ENCODE data around the gene CA4. TPM values are rescaled to one million over a fixed set of nuclear protein-coding genes. Genes with fewer than 3 reads are reported as not detected.

Gene CA4
- total RNA-seq, 1 experiment from 2014 or later = not detected

DNA sequence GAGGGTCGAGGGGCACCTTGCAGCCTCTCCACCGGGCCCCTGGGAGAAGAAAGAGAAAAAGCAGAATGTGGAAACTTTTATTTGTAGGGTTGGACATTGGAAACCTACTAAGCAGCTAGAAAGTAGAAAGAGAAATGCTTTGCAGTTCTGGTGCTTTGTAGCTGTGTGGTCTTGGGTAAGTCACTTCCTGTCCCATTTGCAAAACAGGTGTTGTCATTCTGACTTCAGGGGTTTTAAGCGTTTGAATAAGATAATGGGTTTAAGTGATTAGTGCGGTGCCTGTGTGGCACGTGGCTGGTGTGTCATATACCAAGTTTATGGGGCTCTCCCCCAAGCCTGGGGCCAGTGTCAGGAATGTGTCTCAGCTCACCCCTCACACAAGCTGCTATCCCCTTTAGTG lies 1.6 kb downstream of the CA4 start:
- in situ Hi-C loops (cut with HindIII; ENCODE audit: low sequenced_read_pairs) = no loop called here
- no peak for DNase-seq (ENCODE audit: low spot score)

DNA sequence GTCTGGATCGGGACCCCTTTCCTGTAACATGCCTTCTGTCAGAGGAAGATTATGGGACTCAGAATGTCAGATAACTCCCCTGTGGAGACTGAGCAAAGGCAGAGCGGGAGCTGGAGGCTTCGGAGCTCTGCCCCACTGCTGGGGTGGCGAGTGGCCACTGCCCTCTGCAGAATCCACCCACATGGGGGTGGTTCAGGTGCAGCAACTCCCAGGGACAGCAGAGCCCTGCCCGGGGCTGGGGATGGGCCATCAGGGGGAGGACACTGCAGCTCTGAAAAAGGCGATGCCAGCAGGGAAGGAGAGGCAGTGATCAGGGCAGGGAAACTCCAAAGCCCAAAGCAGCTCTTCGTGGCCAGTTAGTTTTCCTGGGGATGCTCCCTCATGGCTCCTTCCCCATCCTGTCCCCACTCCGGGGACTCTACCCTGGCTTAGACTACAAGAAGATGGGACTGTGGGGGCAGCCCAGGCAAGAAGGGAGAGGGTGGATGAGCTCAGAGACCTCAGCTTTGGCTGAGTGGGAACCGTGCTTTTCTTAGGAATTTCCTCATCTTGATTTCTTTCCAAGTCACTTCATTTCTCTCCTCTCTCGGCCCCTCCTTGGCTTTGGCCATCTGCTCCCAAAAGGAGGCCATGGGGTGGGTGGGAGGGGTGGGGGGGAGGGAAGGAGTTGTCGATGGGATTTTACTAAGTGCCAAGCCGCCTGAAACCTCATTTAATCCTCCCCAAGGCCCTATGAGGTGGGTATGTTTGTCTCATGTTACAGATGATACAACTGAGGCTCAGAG lies 4.0 kb downstream of the CA4 start:
- in situ Hi-C loops (cut with HindIII; ENCODE audit: low sequenced_read_pairs) = no loop called here
- DNase-seq (ENCODE audit: low spot score) = peak; percentile 72

DNA sequence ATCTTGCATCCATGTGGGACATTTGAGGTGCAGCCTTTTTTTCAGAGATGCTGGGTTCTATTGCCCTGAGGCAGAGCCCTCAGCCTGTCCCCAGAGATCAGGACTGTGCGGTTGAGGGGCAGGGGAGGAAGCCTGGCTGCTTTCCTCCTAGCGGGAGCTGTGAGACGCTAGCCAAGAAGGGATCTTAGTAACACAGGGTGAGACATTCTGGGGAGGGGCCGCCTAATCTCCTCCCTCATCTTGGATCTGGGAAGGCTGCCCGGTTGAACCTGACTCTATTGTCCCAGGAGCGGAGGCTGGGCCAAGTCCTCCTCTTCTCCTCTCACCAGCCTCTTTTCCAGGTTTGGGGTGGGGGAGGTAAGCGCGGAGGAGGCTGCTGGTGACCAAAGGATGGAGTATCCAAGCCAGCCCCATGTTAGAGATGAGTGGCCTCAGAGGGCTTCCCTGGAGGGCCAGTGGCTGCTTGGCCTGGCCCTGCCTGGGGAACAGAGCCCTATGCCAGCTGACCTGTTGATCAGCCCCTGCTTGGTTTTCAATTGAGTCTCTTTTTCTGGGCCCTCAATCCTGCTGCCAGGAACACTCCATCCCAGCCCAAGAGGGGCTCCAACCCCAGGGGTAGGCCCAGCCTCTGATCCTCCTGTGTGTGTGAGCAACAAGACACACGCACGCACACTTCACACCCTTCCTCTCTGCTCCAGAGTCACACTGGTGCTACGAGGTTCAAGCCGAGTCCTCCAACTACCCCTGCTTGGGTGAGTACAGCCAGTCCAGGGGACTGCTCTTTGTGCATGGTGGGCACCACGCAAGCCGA lies 5.0 kb downstream of the CA4 start:
- DNase-seq (ENCODE audit: low spot score) = peak; percentile 80
- in situ Hi-C loops (cut with HindIII; ENCODE audit: low sequenced_read_pairs) = no loop called here

DNA sequence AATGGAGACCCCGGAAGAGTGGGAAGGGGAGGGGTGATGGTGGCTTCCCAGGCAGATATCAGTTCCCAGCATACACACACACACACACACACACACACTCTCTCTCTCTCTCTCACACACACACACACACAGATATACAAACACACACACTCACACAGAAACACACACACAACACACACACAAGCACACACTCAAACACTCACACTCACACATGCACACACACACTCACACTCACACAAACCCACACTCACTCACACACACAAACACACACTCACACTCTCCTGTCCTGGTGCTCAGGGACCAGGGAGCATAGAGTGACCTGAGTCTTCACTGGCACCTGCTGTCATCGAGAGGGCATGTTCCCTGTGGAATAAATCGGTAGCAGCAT lies 5.6 kb downstream of the CA4 start:
- no peak for DNase-seq (ENCODE audit: low spot score)
- in situ Hi-C loops (cut with HindIII; ENCODE audit: low sequenced_read_pairs) = no loop called here

DNA sequence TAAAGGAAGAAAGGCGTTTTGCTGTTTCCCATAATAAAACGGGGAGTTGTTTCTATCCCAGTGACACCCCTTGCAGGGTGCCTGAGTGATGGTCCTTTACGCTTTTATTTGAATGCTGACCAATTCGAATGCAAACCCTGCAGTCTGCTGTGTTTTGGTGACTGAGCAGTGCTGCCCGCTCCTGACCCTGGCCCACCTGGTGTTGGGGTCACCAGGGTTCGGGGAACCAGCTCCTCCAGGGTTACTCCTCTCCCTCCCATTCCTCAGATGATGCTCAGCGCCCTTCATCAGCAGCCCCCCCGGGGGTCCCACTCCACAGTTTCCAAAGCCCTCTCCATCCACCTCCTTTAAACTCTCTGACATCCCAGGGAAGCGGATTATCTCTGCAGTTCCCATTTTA lies 6.0 kb downstream of the CA4 start:
- in situ Hi-C loops (cut with HindIII; ENCODE audit: low sequenced_read_pairs) = no loop called here
- no peak for DNase-seq (ENCODE audit: low spot score)

DNA sequence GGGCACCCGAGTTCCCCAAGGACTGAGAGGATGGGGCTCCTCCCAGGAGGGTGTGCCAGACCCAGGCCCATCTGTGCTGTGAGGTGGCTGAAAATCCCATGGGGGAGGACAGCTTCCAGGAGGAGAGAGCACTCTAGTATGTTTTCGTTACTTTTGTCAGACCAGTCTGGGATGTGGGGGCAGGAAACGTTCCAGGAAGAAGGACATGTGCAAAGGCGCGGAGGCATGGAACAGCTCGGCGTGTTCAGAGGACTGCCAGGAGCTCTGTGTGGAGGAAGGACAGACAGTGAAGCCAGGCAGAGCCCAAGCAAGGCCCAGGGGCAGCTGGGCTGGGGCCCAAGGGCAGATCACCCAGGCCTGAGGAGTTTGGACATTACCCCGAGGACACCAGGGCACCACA lies 7.0 kb downstream of the CA4 start:
- in situ Hi-C loops (cut with HindIII; ENCODE audit: low sequenced_read_pairs) = no loop called here
- DNase-seq (ENCODE audit: low spot score) = no peak

DNA sequence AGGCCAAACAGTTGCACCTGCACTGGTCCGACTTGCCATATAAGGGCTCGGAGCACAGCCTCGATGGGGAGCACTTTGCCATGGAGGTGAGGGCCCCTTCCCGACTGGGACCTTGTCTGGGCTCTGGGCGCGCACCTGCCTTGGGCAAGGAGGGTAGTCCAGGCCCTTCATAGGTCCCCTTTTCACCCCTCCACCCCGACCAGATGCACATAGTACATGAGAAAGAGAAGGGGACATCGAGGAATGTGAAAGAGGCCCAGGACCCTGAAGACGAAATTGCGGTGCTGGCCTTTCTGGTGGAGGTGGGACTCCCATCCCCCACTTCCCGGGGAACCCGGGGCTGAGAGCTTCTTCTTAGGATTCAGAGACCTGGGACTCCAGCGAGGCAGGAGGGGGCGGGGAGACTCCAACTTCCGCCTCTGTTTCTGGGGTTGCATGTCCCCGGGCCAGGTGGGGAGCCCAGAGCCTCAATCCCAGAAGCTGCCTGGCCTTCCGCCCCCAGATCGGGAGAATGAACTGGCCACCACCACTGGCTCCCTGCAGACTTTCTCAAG lies 7.8 kb downstream of the CA4 start:
- DNase-seq (ENCODE audit: low spot score) = no peak

DNA sequence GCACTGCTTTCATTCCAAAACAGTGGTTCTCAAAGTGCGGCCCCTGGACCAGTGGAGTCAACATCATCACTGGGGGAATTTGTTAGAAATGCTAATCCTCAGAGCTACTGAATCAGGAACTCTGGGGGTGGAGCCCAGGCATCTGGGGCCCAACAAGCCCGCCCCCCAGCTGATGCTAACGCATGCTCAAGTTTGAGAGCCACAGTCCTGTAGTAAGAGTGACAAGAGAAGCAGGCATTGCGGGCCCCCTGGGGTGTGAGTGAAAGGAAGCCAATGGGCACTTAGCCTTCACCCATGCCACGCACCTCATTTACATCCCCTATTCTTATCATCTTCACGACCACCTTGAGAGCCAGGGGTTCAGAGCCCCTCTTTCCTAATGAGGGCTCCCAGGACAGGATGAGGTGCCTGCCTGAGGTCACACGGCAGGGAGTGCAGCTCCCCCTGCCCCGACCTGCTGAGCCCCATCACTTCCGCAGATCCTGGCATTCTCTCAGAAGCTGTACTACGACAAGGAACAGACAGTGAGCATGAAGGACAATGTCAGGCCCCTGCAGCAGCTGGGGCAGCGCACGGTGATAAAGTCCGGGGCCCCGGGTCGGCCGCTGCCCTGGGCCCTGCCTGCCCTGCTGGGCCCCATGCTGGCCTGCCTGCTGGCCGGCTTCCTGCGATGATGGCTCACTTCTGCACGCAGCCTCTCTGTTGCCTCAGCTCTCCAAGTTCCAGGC lies 9.1 kb downstream of the CA4 start:
- DNase-seq (ENCODE audit: low spot score) = no peak
- in situ Hi-C loops (cut with HindIII; ENCODE audit: low sequenced_read_pairs) = no loop called here

More for the DNA sequence above, 7.8 kb downstream of the CA4 start:
- in situ Hi-C loops (cut with HindIII; ENCODE audit: low sequenced_read_pairs) = no loop called here

DNA sequence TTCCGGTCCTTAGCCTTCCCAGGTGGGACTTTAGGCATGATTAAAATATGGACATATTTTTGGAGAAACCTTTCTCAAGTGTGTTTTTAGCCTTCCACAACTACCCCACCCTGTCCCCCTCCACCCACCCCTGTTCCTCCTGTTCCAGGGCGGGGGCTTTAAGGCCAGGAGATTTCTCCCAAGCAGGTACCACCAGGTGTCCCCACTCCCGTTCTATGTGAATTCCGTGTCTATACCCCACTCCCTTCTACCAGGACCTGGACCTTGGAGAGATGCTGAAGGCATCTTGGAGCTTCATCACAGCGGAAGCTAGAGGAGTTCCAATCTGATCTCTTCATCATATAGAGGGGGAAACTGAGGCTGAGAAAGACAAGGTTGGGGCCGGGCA lies 9.7 kb downstream of the CA4 start:
- in situ Hi-C loops (cut with HindIII; ENCODE audit: low sequenced_read_pairs) = no loop called here
- no peak for DNase-seq (ENCODE audit: low spot score)

DNA sequence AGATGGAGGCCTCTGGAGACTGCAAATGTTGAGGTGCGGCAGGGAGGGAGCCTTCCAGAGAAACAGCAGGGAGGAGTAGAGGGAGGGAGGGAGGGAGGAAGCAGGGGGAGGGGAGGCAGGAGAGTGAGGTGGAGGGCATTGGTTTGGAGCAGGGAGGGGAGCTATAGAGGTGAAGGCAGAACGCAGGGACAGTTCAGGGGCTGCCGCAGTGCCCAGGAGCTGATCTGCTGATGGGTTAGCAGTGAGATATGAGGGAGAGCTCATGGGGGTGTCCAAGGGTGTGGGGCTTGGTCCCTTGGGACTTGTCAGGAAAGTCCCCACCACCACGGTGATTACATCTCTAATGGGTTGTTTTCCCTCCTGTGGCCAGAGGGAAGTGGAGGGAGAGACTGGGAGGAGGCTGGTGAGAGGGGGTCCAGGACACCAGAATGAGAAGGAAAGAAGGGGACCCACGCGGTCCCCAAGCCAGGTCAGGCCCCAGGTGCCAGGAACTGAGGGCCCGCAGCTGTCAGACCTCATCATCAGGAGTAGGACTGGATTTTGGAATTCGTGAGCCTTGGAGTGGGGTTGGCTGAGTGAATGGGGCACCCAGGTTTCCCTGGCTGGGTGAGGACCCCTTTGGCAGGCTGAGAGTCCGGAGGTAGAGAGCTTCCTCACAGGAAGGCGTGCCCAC lies 11.2 kb downstream of the CA4 start:
- in situ Hi-C loops (cut with HindIII; ENCODE audit: low sequenced_read_pairs) = no loop called here
- DNase-seq (ENCODE audit: low spot score) = no peak

DNA sequence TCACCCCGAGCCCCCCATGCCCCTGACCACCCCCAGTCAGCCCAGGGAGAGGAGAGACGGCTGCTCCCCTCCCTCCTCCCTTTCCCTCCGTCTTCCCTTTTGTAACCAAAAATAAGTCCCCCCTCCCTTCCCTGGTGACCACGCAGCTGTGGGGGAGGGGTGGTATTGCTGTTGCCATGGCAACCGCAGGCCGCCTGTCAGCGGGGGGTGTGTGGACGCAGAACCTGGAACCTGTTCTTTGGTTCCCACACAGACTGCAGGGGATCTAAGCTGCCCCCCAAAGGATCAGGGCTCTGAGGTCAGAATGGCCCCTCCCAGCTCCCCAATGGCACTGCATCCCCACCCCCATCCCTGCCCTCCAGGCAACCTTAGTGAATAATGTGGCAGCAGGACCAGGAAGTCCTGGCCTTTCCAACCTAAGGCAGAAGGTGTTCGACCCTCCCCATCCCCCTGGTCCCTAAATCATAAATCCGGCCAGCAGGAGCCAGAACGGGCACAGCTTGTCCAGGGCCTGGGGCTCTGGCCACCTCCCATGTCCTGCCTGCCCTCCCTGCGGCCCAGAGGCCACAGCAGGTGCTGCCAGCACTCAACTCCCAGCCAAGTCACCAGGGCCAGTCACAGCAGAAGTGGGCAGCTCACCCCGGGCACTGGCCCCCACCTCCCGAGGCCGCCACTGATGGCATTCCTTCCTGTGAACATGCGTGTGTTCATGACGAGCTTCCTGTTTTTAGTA lies 12.0 kb downstream of the CA4 start:
- in situ Hi-C loops (cut with HindIII; ENCODE audit: low sequenced_read_pairs) = no loop called here
- DNase-seq (ENCODE audit: low spot score) = peak; percentile 84

DNA sequence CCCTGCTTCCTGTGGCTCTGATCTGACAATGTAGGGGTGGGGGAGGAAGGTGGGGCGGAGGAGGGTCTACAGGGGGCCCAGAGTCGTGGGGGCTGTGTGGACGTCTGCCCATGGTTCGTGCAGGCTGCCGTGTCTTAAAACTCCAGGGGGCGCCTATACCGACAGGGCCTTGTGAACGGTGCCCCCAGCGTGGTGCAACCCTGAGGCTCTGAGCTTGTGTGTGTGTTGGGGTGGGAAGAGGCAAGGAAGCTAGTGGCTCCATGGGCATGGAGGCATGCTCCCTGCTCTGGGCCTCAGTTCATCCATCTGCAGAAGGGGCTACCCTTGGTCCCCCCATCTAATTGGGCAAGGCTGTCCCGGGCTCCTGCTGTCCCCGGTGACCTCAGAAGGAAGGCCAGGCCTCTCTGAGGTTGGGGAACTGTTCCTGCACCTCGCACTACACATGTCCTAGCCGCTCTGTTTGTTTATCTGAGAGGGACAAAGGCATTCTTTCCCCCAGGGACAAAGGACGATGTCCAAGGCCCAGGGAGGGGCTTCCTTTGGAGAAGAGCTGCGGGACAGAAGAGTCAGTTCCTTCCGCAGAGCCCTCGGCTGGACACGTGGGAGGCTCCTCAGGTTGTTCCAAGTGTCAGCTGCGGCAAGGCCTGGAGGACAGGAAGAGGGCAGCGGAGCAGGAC lies 13.5 kb downstream of the CA4 start:
- in situ Hi-C loops (cut with HindIII; ENCODE audit: low sequenced_read_pairs) = no loop called here
- DNase-seq (ENCODE audit: low spot score) = no peak

DNA sequence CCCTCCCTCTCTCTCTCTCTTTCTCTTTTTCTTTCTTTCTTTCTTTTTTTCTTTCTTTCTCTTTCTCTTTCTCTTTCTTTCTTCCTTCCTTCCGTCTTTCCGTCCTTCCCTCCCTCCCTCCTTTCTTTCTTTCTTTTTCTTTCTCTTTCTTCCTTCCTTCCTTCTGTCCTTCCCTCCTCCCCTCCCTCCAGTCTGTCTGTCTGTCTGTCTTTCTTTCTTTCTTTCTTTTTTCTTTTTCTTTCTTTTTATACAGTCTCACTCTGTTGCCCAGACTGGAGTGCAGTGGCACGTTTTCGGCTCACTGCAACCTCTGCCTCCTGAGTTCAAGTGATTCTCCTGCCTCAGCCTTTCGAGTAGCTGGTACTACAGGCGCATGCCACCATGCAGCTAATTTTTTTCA lies 14.4 kb downstream of the CA4 start:
- no peak for DNase-seq (ENCODE audit: low spot score)
- in situ Hi-C loops (cut with HindIII; ENCODE audit: low sequenced_read_pairs) = no loop called here

DNA sequence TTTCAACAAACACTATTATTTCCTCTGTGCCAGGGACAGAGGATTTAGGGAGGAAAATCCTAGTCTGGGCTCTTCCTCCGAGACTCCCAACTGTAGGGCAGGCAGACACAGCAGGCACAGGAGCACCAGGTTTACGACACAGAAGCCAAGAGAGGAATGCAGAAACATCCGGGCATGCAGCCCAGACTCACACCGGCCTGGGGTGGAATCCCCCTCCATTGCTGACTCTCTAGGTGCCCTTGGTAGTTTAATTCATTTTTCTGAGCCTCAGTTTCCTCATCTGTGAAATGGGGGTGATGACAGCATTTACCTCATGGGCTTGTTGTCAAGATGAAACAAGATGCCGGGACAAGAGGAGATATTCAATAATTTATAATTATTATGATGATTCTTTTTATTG lies 14.9 kb downstream of the CA4 start:
- in situ Hi-C loops (cut with HindIII; ENCODE audit: low sequenced_read_pairs) = no loop called here
- DNase-seq (ENCODE audit: low spot score) = no peak

DNA sequence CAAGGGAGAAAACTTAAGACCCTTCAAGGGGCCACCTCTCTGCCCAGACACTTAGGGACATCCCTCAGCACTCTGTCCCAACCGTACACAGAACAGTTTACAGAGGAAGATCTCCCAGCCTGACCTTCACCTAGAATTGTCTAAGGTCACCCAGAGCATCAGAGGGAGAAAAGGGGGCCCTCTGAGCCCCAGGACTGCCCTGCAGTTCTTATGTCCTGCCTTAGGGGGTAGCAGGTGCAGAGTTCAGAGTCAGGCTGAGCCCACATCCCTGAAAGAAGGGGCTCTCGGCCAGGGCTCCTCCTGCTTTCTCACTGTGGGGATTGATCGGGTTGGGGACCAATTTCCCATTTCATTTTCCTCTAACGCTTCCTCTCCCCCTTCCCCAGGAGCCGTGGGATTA lies 15.4 kb downstream of the CA4 start:
- DNase-seq (ENCODE audit: low spot score) = no peak
- in situ Hi-C loops (cut with HindIII; ENCODE audit: low sequenced_read_pairs) = no loop called here

DNA sequence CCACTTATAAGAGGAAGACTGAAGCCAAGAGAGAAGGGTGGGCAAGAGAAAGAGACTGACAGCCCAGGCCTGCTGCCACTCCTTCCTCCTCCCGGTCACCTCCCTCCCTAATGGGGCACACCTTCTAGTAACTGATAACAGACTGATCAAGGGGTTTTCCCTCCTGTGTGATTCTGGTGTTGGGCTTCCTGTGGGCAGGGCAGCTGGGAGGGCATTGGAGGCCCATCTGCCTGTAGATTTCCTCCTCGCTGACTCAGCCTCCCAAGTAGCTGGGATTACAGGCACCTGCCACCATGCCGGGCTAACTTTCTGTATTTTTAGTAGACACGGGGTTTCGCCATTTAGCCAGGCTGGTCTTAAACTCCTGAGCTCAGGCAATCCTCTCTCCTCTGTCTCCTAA lies 16.2 kb downstream of the CA4 start:
- in situ Hi-C loops (cut with HindIII; ENCODE audit: low sequenced_read_pairs) = no loop called here
- no peak for DNase-seq (ENCODE audit: low spot score)

DNA sequence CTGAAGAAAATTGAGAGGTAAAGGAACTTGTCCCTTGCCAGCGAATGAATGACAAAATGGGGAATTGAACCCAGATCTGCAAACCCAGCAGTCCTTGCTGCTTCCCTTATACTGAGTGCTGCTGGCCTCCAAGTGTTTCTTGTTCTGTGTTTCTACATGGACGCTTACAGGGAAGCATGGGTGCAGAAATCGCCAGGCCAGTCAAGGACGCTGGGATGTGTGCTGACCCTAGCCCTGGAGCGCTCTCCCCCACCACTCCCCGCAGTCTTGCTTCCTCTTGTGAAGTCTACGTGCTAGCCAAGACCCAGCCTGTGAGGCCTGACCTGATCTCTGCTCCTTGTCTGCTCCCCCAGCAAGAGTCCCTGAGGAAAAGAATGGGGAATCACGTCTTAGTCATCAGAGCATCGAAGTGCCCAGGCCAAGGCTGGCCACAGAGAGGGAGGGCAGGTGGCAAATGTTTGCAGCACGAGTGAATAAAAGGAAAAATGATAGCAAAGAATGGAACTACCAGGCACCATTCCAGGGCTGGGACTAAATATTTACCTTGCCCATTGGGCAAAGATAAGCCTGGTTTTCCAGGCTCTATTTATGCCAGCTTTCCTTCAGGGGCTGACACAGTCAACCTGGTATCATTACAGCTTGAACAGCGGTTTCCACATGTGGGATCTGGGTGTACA lies 17.4 kb downstream of the CA4 start:
- in situ Hi-C loops (cut with HindIII; ENCODE audit: low sequenced_read_pairs) = no loop called here
- DNase-seq (ENCODE audit: low spot score) = no peak

DNA sequence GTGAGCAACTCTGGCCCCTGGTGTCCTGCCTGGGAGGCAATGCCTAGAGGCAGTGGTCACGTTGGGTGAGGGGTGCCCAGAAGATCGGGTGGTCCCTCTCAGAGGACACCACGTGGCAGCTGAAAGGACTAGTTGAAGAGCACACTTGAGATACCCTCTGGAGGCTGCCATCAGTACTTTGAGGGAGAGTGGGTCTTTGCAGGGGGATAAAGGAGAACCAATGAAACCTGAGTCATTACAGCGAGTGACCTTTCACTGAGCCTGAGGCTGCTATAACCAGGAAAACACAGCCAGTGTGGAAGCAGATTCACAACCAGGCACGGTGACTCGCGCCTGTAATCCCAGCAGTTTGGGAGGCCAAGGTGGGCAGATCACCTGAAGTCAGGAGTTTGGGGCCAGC lies 18.9 kb downstream of the CA4 start:
- in situ Hi-C loops (cut with HindIII; ENCODE audit: low sequenced_read_pairs) = no loop called here
- DNase-seq (ENCODE audit: low spot score) = no peak
